HG02970 (cell line): Measurements from ENCODE around the gene MROH2A.

Experiments
- ATAC-seq: cut with Tn5 transposase; IDR thresholded peaks from one replicate; pipeline ENCODE4 v1.9.1; 2021; ENCODE audit warnings: mild to moderate bottlenecking, moderate library complexity, moderate number of reproducible peaks; ENCODE audit not compliant: unreplicated experiment, low FRiP score

Gene MROH2A

DNA sequence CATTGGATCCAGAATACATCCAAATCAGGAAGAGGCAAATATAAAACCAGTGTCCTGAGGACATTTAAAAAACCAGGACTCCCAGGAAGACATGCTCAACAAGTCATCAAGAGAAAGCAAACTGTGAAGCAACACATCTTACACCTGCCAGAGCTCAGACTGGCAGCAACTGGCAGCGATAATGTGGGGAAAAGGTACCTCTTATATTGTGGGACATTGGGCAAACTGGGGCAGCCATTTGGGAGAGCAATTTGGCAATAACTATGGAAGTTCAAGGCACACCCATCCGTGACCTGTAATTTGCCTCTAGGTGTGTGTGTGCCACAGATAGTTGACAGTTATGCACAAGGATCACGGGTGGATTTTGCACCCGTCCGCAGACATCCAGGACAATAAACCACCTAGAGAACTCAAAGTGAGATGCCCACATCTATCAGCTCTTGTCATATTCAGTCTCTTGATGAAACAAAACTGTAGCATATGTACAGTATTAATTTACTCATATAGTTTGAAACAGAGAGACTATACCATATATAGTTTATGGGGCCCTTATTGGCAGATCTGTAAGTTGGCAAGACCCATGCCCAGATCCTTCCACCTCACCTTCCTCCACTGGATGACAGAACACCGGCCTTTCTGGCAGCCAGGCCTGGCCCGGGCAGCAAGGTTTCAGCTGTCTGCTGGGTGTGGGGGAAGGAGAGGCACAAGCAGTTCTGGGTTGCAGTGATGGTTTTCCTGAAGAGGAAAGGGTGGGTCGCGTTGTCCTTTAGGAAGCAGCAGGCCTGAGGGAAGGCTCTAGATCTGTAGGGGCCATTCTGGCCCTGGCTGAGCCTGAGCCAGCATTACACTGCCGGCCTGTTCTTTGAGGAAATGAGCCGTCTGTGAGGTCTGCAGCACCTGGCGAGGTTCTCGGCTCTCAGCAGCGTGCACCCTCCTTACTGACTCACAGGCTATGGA lies 57.4 kb downstream of the MROH2A start:
- ATAC-seq: no peak

GRCh38 chr2:233836359-233836758 lies 58.2 kb downstream of the MROH2A start:
- no peak for ATAC-seq

DNA sequence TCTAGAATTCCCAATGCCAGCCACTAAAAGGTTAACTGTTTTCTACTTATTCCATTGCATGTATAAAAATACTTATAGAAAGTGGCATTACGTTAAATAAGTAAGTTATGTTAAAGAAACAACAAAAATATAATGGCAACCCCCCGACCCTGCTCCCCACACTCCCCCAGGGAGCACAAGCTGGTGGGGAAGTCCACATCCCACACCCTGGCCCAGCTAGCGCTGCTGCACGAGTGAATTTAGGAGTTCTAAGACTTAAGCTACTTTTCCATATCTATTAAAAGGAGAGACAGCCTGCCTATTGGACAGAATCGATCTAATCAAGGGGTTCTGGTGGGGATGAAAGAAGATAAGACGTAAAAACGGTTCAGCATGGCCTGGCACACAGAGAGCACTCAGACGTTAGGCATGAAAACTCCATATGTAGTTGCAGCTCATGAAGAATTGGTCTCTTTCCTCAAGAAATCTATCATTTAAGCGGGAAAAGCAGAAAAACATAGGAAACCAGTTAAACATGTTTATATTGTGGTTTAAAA lies 59.6 kb downstream of the MROH2A start:
- ATAC-seq: no peak

DNA sequence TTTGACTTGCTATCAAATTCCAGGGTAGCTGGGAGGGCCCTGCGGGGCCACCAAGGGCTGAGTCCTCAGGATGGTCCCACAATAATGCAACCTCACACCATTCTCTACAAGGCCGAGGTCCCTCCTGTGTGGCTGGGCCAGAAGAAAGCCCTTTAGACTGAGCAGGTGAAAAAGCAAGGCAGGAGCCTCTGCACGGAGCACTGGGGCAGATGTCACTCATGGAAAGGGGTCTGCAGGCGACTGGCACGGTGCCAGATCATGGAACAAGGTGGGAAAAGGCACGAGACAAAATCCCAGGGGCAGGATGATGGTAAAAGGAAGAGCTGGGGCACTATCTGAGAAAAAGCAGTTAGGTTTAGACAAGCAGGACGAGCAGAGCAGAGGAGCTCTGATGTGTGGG lies 60.1 kb downstream of the MROH2A start:
- no peak for ATAC-seq

- ATAC-seq: no peak
Measured at GRCh38 chr2:233838726-233839446, 60.8 kb downstream of the MROH2A start.

DNA sequence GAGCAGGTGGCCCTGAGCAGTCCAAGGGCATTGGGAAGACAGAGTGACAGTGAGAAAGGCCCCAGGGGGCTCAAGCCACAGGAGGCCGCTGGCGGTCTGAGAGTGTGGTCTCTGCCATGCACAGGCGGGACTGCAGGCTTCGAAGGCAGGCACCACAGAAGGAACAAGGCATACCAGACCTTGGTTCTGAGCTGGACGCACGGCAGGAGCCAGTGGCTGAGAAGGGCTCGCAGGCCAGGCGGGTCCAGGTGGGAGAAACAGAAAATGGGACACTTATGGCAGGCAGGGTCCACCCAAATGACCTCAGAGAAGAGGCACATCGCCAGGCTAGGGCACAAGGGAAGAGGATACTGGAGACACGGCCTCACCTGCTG lies 61.3 kb downstream of the MROH2A start:
- no peak for ATAC-seq

DNA sequence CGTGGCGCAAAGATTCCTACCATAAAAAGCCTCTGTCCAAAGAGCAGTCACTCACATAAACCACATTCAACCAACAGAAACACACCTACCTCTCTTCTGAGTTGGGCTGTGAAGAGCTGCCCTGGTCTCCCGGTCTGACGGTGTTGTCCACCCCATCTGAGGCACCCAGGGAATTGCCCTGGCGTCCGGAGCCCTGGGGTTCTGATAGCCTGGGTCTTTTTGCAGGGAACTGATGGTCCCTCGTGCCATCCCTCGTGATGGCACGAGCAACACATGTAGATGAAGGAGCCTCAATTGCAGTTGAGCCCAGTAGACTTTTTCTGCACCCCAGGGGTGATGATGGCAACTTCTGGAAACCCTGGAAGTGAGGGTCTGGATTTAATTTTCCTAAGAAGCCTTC lies 62.4 kb downstream of the MROH2A start:
- ATAC-seq: no peak

GRCh38 chr2:233841183-233841582 lies 63.1 kb downstream of the MROH2A start:
- no peak for ATAC-seq

GRCh38 chr2:233844064-233844807 lies 66.1 kb downstream of the MROH2A start:
- no peak for ATAC-seq

DNA sequence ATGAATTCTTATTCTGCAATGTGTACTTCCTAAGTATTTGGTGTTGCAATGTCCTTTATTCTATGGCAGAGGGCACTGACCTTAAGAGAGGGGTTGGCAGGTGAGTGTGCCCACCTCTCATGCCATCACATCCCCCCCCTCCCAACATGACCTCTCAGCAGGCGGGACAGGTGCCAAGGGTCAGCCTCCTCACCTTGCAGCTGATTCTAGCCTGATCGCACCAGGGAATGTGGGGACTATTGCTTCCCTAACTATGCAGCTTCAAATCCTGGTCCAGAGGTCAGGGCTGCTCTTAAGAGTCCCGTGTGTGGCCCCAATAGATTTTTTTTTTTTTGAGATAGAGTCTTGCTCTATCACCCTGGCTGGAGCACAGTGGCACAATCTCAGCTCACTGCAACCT lies 66.7 kb downstream of the MROH2A start:
- no peak for ATAC-seq

- no peak for ATAC-seq
Measured at GRCh38 chr2:233845301-233846060, 67.4 kb downstream of the MROH2A start.

- ATAC-seq: no peak
Measured at GRCh38 chr2:233846387-233847247, 68.5 kb downstream of the MROH2A start.

- no peak for ATAC-seq
Measured at GRCh38 chr2:233847248-233847898, 69.2 kb downstream of the MROH2A start.

DNA sequence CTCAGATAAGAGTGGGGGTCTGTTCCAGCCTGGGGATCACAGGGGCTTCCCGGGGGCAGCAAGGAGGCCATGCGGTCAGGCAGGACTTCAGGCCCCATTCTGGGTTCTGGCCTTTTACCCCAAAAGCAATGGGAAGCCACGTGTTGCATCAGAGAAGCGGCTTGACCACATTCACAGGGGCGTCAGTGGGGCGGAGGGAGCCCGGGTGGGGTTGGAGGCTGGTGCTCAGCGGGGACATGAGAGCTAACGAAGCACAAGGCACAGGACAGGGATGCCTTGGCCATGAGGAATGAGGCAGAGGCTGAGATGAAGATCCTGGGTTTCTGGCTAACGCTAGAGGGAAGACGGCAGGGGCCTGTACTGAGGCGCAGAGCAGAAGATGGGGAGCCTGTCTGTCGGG lies 70.1 kb downstream of the MROH2A start:
- no peak for ATAC-seq

DNA sequence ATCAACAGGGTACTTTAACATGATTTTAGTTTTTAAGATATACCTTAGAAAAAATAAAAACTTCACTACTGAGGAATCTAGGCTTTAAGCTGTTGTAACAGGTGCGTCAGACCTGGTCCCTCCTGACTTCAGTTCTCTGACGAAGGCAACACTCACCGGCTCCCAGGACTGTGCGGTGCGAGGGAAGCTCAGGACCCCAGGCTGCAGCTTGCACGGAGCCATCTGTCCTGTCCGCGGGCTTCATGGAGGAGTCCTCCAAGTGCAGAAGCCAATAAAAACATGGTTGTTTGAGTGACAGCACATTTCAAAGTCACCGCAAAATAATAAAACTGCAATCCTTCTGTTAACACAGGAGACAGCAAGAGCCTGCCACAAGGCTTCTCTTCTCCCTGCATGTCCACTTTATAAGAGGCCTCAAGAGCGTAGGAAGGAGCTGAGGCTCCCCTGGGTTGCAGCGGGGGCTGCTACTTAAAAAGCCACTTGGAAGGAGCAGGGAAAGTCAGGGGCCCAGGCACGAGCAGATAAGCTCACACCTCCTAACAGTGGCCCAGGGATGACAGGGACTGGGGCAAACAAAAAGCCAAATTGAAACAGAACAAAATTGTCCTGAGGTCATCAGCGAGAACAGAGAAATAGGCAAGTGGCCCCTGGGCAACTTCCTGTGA lies 71.6 kb downstream of the MROH2A start:
- ATAC-seq: no peak

DNA sequence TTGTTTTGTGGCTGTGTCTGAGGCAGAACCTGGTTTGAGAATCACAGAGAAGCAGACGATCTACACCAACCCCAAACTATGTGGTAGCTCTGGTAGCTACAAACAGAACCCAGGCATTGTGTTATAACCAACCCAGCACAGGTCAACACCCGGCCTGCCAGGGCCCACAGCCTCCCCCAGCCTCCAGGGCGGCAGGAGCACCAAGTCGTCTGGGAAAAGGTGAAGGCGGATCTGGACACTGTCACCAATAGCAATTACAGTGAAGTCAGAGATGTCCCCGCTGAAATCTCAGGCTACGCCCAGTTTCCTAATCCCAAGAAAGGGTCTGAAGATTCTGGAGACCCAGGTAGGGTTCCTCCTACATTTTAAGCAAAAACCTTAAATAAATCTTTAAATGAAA lies 72.6 kb downstream of the MROH2A start:
- ATAC-seq: no peak

DNA sequence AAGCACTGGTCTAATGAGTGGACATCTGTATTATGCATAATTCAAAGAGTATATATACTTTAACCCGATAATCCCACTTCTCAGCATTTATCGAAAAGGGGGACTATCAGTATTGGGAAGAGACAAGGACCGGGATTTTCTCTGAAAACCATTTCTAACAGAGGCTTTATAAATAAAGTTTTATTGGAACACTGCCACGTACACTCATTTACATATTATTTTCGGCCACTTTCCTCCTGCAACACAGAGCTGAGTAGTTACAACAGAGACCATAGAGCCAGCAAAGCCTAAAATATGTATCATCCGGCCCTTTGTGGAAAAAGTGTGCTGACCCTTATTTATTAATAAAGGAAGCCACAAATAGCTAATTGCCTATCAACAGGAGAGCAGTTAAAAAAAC lies 73.0 kb downstream of the MROH2A start:
- ATAC-seq: no peak

- no peak for ATAC-seq
Measured at GRCh38 chr2:233852056-233852455, 73.9 kb downstream of the MROH2A start.
